ENCODE results near the gene FXYD1.

FXYD1 gene

DNA sequence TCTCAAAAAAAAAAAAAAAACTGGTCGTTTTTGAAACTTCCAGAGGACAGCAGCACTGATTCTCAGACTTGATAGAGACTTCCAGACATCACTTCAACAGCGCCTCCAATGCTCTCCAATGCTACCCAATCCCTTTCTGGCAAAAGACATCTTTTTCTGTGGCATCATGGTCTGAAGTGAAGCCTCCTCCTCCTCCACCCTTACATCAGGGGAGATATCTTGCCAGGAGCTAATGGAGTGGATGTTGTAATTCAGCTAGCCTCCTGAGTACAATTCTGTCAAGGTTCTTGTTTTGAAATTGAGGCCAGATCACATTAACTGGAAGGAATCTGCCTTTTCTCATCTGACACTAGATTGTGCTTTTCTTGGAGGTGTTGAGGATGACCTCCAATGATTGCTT is 40.1 kb downstream of the FXYD1 start:
- no peak overlapping the region for H3K4me3 ChIP-seq (replicated peaks; ENCODE audit: low read depth, low read length)
- TF ChIP-seq, protein P1, sequence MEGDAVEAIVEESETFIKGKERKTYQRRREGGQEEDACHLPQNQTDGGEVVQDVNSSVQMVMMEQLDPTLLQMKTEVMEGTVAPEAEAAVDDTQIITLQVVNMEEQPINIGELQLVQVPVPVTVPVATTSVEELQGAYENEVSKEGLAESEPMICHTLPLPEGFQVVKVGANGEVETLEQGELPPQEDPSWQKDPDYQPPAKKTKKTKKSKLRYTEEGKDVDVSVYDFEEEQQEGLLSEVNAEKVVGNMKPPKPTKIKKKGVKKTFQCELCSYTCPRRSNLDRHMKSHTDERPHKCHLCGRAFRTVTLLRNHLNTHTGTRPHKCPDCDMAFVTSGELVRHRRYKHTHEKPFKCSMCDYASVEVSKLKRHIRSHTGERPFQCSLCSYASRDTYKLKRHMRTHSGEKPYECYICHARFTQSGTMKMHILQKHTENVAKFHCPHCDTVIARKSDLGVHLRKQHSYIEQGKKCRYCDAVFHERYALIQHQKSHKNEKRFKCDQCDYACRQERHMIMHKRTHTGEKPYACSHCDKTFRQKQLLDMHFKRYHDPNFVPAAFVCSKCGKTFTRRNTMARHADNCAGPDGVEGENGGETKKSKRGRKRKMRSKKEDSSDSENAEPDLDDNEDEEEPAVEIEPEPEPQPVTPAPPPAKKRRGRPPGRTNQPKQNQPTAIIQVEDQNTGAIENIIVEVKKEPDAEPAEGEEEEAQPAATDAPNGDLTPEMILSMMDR (IDR thresholded peaks at IDR 0.05; ENCODE audit: low read depth, low read length, missing control alignments), result no peak

DNA sequence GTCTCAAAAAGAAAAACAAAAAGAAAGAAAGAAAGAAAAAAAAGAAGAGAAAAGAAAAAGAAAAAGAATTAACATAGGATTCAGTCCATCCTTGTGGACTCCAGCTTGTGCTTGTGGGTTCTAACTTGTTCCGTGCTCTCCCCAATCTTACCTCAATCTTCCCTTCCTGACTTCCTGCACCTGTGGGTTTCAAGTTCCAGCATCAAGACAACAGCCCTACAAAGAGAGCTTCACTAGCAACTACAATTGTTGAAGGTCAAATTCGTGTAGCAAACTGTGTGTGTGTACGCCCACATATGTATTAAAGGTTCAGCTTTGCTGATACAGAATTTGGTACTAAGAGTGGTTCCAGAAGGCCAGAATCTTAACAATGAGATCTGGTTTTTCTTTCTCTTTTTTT is 41.2 kb downstream of the FXYD1 start:
- TF ChIP-seq, protein P1 (IDR thresholded peaks at IDR 0.05; ENCODE audit: low read depth, low read length, missing control alignments), result no peak
- H3K4me3 ChIP-seq (replicated peaks; ENCODE audit: low read depth, low read length), result no peak overlapping the region
- no peak for DNase-seq (ENCODE audit: extremely low read depth, low read depth)

More for the DNA sequence above, 40.1 kb downstream of the FXYD1 start:
- no peak for DNase-seq (ENCODE audit: extremely low read depth, low read depth)

DNA sequence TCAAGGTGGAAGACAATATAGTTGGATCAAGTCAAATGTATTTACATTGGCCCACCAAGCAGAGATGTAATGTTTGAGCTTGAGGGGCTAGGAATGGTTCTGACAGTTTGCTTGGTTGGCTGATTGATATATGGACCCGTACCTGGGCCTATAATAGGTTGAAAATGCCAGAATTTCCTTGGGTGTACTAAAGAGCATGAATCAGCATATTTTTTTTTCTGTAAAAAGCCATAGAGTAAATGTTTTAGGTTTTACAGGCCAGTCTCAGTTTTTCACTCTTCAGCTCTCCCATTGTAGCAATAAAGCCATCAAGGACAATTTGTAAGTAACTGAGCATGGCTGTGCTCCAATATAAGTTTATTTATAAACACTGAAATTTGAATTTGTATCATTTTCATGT is 42.8 kb downstream of the FXYD1 start:
- no peak for DNase-seq (ENCODE audit: extremely low read depth, low read depth)
- TF ChIP-seq, protein P1 (IDR thresholded peaks at IDR 0.05; ENCODE audit: low read depth, low read length, missing control alignments), result no peak

DNA sequence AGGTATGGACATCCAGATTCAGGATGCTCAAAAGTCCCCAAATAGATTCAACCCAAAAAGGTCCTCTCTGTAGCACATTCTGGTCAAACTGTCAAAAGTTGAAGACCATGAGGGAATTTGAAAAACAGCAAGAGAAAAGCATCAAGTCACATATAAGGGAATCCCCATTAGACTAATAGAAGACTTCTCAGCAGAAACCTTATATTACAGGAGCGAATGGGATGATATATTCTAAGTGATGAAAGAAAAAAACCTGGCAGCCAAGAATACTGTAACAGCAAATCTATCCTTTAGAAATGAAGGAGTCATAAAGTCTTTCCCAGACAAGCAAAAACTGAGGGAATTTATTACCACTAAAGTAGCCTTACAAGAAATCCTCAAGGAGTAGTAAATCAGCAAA is 45.6 kb downstream of the FXYD1 start:
- H3K4me3 ChIP-seq (replicated peaks; ENCODE audit: low read depth, low read length), result no peak overlapping the region
- DNase-seq (ENCODE audit: extremely low read depth, low read depth), result no peak
- TF ChIP-seq, protein P1 (IDR thresholded peaks at IDR 0.05; ENCODE audit: low read depth, low read length, missing control alignments), result no peak

More for the DNA sequence above, 42.8 kb downstream of the FXYD1 start:
- no peak overlapping the region for H3K4me3 ChIP-seq (replicated peaks; ENCODE audit: low read depth, low read length)

DNA sequence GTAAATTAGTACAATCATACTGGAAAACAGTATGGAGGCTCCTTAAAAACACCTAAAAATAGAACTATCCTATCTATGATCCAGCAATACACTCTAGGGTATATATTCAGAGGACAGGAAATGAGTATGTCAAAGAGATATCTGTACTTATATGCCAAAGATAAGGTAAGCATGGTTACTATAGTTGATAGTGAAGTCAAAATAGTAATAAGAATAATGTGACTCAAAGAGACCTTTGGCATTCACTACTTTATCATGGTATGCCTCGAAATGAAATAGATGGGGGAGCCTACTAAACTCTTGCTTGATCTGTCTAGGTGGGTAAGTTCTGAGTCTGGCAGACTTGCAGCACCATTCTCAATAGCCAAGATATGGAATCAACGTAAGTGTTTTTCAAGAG is 46.3 kb downstream of the FXYD1 start:
- no peak overlapping the region for H3K4me3 ChIP-seq (replicated peaks; ENCODE audit: low read depth, low read length)
- DNase-seq (ENCODE audit: extremely low read depth, low read depth), result no peak
- TF ChIP-seq, protein P1 (IDR thresholded peaks at IDR 0.05; ENCODE audit: low read depth, low read length, missing control alignments), result no peak

Measured in HFF-Myc (cell line).